Duodenal mucosa (tissue), 2 donors: ENCODE data around the gene ADGRV1.

Source experiments
- H3K27ac ChIP-seq: one replicate; pipeline ENCODE4 v1.7.0; 2013; ENCODE audit warnings: low read depth, low read length
- H3K27me3 ChIP-seq, 2 donors: one replicate each; pipeline ENCODE4 v1.7.0; 2013; ENCODE audit warnings: low read length in 2 of 2, control low read depth in 1 of 2; ENCODE audit not compliant: insufficient read depth in 2 of 2, control insufficient read depth in 1 of 2
- H3K36me3 ChIP-seq, 2 donors: one replicate each; pipeline ENCODE4 v1.7.0; 2013; ENCODE audit warnings: low read length in 2 of 2, control low read depth in 1 of 2; ENCODE audit not compliant: insufficient read depth in 2 of 2, control insufficient read depth in 1 of 2
- H3K4me1 ChIP-seq, 2 donors: one replicate each; pipeline ENCODE4 v1.7.0; 2013; ENCODE audit warnings: low read length in 2 of 2, control low read depth in 1 of 2; ENCODE audit not compliant: insufficient read depth in 2 of 2, control insufficient read depth in 1 of 2
- H3K4me3 ChIP-seq, 2 donors: one replicate each; pipeline ENCODE4 v1.7.0; 2013; ENCODE audit warnings: low read length in 2 of 2, low read depth in 1 of 2
- H3K9ac ChIP-seq, 2 donors: one replicate each; pipeline ENCODE4 v1.7.0; 2013; ENCODE audit warnings: low read length in 2 of 2, low read depth in 1 of 2
- H3K9me3 ChIP-seq, 2 donors: one replicate each; pipeline ENCODE4 v1.7.0; 2013; ENCODE audit warnings: low read length in 2 of 2, control low read depth in 1 of 2; ENCODE audit not compliant: control insufficient read depth in 1 of 2

ADGRV1 gene

DNA sequence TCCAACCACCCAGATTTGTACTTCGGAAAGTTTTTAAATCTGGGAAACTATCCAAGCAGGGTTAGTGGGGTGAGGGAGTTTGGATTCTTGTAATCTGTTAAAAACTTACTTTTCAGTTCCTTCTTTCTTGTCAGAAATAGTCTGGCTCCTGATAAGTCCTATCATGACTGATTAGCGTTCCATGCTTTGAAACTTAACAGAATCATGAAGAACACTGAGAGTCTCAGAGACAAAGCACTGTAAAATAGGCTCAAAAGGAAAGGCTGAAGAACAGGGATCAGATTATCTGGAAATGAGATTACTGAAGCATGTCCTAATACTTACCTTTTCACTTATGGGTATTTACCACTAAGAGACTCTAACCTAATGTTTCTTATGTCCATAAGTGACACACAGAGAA, 582.1 kb downstream of the ADGRV1 start:
- no peaks in the 10 kb centered on the region for H3K27me3 ChIP-seq
- no peak overlapping the region for H3K9ac ChIP-seq
- H3K9me3 ChIP-seq = no peaks in the 10 kb centered on the region
- H3K4me3 ChIP-seq = no peak overlapping the region
- no peak overlapping the region for H3K27ac ChIP-seq
- no peaks in the 10 kb centered on the region for H3K36me3 ChIP-seq
- H3K4me1 ChIP-seq = peaks cover 0 to 3% of the 10 kb centered on the region in 2 donors

DNA sequence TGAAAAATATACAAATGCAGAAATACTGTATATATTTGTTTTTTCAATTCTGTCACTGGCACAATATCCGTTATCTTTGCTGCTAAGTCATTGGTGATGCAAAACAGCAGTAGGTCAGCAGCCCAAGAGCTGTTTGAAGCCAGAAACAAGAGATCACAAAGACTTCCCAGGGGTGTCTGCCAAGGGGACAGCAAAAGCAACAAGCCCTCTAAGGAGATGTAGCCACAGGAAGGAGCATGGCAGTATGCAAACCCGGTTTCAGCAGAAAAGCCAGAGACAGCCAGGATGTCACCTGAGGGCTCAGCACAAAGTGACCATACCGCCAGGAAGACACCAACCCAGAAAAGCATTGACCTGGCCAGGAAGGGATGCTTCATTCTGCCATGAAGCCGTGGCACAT, 583.0 kb downstream of the ADGRV1 start:
- Histone ChIP-seq H3K36me3 (no peaks in the 10 kb centered on the region), H3K27ac (no peak overlapping the region), H3K9ac (no peak overlapping the region), H3K9me3 (no peaks in the 10 kb centered on the region), H3K27me3 (no peaks in the 10 kb centered on the region), H3K4me1 (peaks cover 0 to 3% of the 10 kb centered on the region in 2 donors), H3K4me3 (no peak overlapping the region)

- H3K27ac ChIP-seq = no peak overlapping the region
- no peak overlapping the region for H3K9ac ChIP-seq
- peaks cover 0 to 3% of the 10 kb centered on the region in 2 donors for H3K4me1 ChIP-seq
- no peaks in the 10 kb centered on the region for H3K36me3 ChIP-seq
- no peaks in the 10 kb centered on the region for H3K27me3 ChIP-seq
- H3K4me3 ChIP-seq = no peak overlapping the region
- H3K9me3 ChIP-seq = no peaks in the 10 kb centered on the region
Observed at GRCh38 chr5:91142386-91142785, 583.8 kb downstream of the ADGRV1 start.

DNA sequence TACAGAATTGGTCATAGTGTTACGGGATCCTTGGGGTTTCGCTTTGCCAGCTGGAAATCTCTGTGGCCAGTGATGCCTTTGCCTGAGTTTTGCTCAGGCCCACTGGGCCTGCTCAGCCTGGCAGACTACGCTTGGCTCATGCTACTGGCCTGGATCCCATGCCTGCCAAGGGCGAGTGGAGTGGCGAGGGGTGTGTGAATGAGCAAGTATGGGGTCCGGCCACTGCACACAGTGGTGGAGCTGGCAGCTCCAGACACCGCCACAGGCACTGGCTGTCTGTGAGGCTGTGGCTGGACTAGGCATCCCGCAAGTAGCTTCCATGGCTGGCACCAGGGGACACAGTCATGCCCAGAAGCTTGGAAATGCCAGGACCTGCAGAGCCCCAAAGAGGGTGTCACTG, 584.2 kb downstream of the ADGRV1 start:
- Histone ChIP-seq H3K9me3 (no peaks in the 10 kb centered on the region), H3K9ac (no peak overlapping the region), H3K36me3 (no peaks in the 10 kb centered on the region), H3K27ac (no peak overlapping the region), H3K4me3 (no peak overlapping the region), H3K27me3 (no peaks in the 10 kb centered on the region), H3K4me1 (peaks cover 0 to 3% of the 10 kb centered on the region in 2 donors)

DNA sequence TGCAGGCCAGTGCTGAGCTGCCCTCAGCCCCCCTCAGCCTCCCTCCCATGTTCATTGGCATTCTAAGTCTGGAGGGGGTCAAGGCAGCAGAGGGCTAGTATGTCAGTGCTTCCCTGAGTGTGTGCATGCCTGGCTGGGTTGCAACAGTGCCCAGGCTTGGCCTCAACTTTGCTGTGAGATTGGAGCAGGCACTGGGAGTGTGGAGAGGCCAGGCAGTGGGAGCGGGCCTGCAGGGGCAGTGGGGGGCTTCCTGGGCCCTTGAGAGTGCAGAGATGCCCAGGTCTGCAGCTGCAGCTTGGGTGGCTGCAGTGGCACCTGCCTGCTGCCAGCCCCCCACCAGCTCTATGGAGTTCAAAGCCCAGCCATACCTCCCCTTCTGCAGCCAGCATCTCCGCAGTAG, 585.2 kb downstream of the ADGRV1 start:
- no peaks in the 10 kb centered on the region for H3K9me3 ChIP-seq
- no peak overlapping the region for H3K9ac ChIP-seq
- H3K4me1 ChIP-seq = peaks cover 0 to 3% of the 10 kb centered on the region in 2 donors
- H3K27ac ChIP-seq = no peak overlapping the region
- no peaks in the 10 kb centered on the region for H3K27me3 ChIP-seq
- H3K36me3 ChIP-seq = no peaks in the 10 kb centered on the region
- no peak overlapping the region for H3K4me3 ChIP-seq

GRCh38 chr5:91144491-91145332, 586.1 kb downstream of the ADGRV1 start:
- Histone ChIP-seq H3K27ac (no peak overlapping the region), H3K27me3 (no peaks in the 10 kb centered on the region), H3K4me1 (no peaks in the 10 kb centered on the region), H3K4me3 (no peak overlapping the region), H3K9me3 (no peaks in the 10 kb centered on the region), H3K9ac (no peak overlapping the region), H3K36me3 (no peaks in the 10 kb centered on the region)

- no peaks in the 10 kb centered on the region for H3K9me3 ChIP-seq
- no peak overlapping the region for H3K4me3 ChIP-seq
- no peak overlapping the region for H3K9ac ChIP-seq
- no peak overlapping the region for H3K27ac ChIP-seq
- H3K4me1 ChIP-seq = no peaks in the 10 kb centered on the region
- no peaks in the 10 kb centered on the region for H3K27me3 ChIP-seq
- no peaks in the 10 kb centered on the region for H3K36me3 ChIP-seq
Observed at GRCh38 chr5:91145333-91145620, 586.7 kb downstream of the ADGRV1 start.

DNA sequence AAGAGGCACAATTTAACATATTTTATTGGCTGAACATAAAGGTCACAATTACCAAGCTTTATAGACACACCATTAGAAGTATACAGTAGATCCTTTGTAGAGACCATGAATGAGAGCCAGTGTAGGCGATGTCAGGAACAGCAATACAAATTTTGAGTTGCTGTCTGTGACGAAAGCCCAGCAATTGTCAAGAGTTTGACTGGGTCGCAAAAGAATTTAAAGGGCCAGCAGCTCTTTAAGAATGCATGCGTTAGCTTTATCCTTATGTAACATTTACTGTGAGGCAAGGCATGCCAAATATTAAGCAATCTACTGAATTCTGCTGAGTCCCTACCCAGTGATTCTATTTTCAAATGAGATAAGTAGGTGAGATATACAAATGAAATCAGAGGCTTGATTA, 587.6 kb downstream of the ADGRV1 start:
- Histone ChIP-seq H3K9me3 (no peaks in the 10 kb centered on the region), H3K4me3 (no peak overlapping the region), H3K9ac (no peak overlapping the region), H3K27ac (no peak overlapping the region), H3K4me1 (no peaks in the 10 kb centered on the region), H3K36me3 (no peaks in the 10 kb centered on the region), H3K27me3 (no peaks in the 10 kb centered on the region)

DNA sequence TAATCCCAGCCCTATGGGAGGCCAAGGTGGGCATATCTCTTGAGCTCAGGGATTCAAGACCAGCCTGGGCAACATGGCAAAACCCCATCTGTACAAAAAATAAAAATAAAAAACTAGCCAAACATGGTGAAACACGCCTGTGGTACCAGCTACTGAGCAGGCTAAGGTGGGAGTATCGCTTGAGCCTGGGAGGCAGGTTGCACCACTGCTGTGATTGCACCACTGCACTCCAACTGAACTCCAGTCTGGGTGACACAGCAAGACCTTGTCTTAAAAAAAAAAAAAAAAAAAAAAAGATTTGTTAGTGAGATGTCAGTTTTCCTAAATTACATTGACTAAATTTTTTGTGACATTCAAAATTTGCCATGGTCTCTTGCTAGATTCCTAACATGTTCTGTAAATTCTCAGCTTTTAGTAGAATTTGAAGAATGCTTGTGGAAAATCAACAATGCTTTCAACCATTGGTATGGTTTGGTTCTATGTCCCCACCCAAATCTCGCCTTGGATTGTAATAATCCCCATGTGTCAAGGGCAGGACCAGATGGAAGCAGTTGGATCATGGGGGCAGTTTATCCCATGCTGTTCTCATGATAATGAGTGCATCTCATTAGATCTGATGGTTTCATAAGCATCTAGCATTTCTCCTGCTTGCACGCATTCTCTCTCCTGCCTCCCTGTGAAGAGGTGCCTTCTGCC, 588.5 kb downstream of the ADGRV1 start:
- H3K4me3 ChIP-seq = no peak overlapping the region
- no peaks in the 10 kb centered on the region for H3K9me3 ChIP-seq
- H3K36me3 ChIP-seq = no peaks in the 10 kb centered on the region
- no peaks in the 10 kb centered on the region for H3K27me3 ChIP-seq
- H3K9ac ChIP-seq = no peak overlapping the region
- H3K4me1 ChIP-seq = no peaks in the 10 kb centered on the region
- no peak overlapping the region for H3K27ac ChIP-seq

GRCh38 chr5:91150234-91150633, 591.6 kb downstream of the ADGRV1 start:
- no peaks in the 10 kb centered on the region for H3K27me3 ChIP-seq
- no peak overlapping the region for H3K4me3 ChIP-seq
- H3K36me3 ChIP-seq = no peaks in the 10 kb centered on the region
- H3K9ac ChIP-seq = no peak overlapping the region
- H3K9me3 ChIP-seq = no peaks in the 10 kb centered on the region
- no peak overlapping the region for H3K27ac ChIP-seq
- H3K4me1 ChIP-seq = no peaks in the 10 kb centered on the region
